Spleen (tissue), 11 donors: ENCODE data around the gene ATP8A2. TPM values are rescaled to one million over a fixed set of nuclear protein-coding genes. Genes with fewer than 3 reads are reported as not detected.

Experiments used
- DNase-seq: peaks from one replicate; pipeline ENCODE4 v3.0.0-alpha.2; 2020
- H3K27ac ChIP-seq, 8 donors: fragments of 200-600 bp; sonication (generic) in 7 of 8; 1 replicate in 4 of 8; 2 replicates in 4 of 8; pipeline versions ENCODE4 v1.5.0 to v1.8.0; 2016 to 2021; ENCODE audit warnings: inconsistent platforms in 4 of 8, mild to moderate bottlenecking in 4 of 8, moderate library complexity in 1 of 8
- H3K27me3 ChIP-seq, 7 donors: fragments of 200-600 bp; sonication (generic) in 6 of 7; replicated peaks in 1 of 7; 1 replicate in 4 of 7; 2 replicates in 3 of 7; pipeline versions ENCODE4 v1.5.0 to v1.8.0; 2016 to 2021; ENCODE audit warnings: inconsistent platforms in 3 of 7, mild to moderate bottlenecking in 1 of 7
- H3K36me3 ChIP-seq, 6 donors: fragments of 200-600 bp; sonication (generic) in 5 of 6; 1 replicate in 4 of 6; 2 replicates in 2 of 6; pipeline versions ENCODE4 v1.5.0 to v1.8.0; 2016 to 2021; ENCODE audit warnings: inconsistent platforms in 2 of 6
- H3K4me1 ChIP-seq, 6 donors: fragments of 200-600 bp; sonication (generic) in 5 of 6; 1 replicate in 3 of 6; 2 replicates in 3 of 6; pipeline versions ENCODE4 v1.5.0 to v1.8.0; 2016 to 2021; ENCODE audit warnings: inconsistent platforms in 3 of 6
- H3K4me3 ChIP-seq, 8 donors: fragments of 200-600 bp; sonication (generic) in 7 of 8; 1 replicate in 4 of 8; 2 replicates in 4 of 8; pipeline versions ENCODE4 v1.5.0 to v1.8.0; 2016 to 2021; ENCODE audit warnings: inconsistent platforms in 4 of 8, mild to moderate bottlenecking in 4 of 8, moderate library complexity in 2 of 8
- H3K9me3 ChIP-seq, 8 donors: fragments of 200-600 bp; sonication (generic) in 7 of 8; 1 replicate in 4 of 8; 2 replicates in 4 of 8; pipeline versions ENCODE4 v1.5.0 to v1.8.0; 2016 to 2021; ENCODE audit warnings: inconsistent platforms in 4 of 8
- CTCF ChIP-seq, 11 experiments: fragments of 200-600 bp in 7 of 11; fragments of 450-650 bp in 4 of 11; sonication (generic) in 4 of 11; IDR thresholded peaks in 8 of 11; conservative IDR thresholded peaks in 3 of 11; 1 replicate in 7 of 11; 2 replicates in 4 of 11; pipeline versions ENCODE4 v1.4.0 to v1.8.0; 2016 to 2021; ENCODE audit warnings: antibody characterized with exemption in 11 of 11, inconsistent platforms in 4 of 11, mild to moderate bottlenecking in 1 of 11
- POLR2A ChIP-seq, 3 donors: fragments of 450-650 bp; IDR thresholded peaks; one replicate each; pipeline ENCODE4 v1.5.1; 2017; ENCODE audit warnings: antibody characterized with exemption in 3 of 3, mild to moderate bottlenecking in 1 of 3
- POLR2AphosphoS5 ChIP-seq, 3 donors: sonication (generic); formaldehyde crosslinking; IDR thresholded peaks; one replicate each; pipeline ENCODE4 v1.5.1; 2017; ENCODE audit warnings: antibody characterized with exemption in 3 of 3
- WGBS, 5 donors: extraction: QIAGEN DNeasy Blood & Tissue Kit in 3 of 5; methylation state at CpG; one replicate each; pipeline versions ENCODE4 v1.1.5 to v1.1.7; 2013 to 2018; 5-methylcytosine and 5-hydroxymethylcytosine counted together
- intact Hi-C: fragments of 100-400 bp; cut with DNase I; formaldehyde crosslinking; loops from one replicate; pipeline ENCODE4 v1.15.0; 2023; ENCODE audit warnings: low total_unique reads
- polyA plus RNA-seq, 3 donors: library from polyadenylated mRNA; stranded (reverse); fragments of 200-250 nt; gene quantifications; one replicate each; pipeline ENCODE4 v1.2.1, GENCODE V29; 2013
- total RNA-seq, 7 donors: library from RNA; depleted of rRNA in 3 of 7; stranded (reverse); fragments of >200 nt in 3 of 7; fragmentation: NEBNext Ultra II Directional in 4 of 7; extraction: Animal tissue kit (Norgen Biotek cat#: 25700) in 4 of 7; gene quantifications; one replicate each; pipeline versions ENCODE4 v1.1.0 to v1.2.1, GENCODE V29; 2016 to 2021
- donor health status: healthy with polysubstance abuse.
- donor health status: DM: no; HTN: no; CAD: no; lungs with moderate emphysema.
- donor health status: DM: no; HTN: no; CAD: no.
- donor health status: Bipolar disorder and iron deficiency.
- donor health status: healthy.
- donor health status: DM: no; HTN: no; CAD: no.
- donor health status: DM: yes; HTN: yes; CAD: no.

ATP8A2 gene
- total and polyA plus RNA-seq, 10 donors, result 0.09 to 0.46 (median 0.25) TPM

DNA sequence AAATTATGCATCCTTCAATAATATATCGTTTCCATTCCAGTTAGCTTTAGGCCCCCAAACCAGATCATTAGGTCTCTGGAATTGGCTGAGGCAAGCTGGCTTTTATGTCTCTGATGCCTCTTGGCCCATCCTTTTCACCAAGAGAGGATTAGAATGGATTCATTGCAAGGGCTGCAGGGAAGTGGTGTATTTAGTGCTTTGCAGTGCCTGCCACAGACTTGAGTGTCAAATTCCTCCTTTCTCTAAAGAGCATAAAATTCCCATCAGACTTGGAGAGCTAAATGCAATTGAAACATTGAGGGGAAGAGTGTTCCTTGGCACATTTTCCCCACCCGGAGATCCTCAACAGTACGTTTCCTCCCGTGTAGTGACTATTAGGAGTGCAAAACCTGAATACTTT, 302.6 kb downstream of the ATP8A2 start:
- WGBS, 5 donors, result 77 to 87% (median 81%) methylated on average over 4 of the region's 4 CpGs
- TF ChIP-seq POLR2AphosphoS5 (IDR thresholded peaks at IDR 0.05) (no peak), CTCF (IDR thresholded peaks at IDR 0.05 in 8 of 11, conservative IDR thresholded peaks at IDR 0.05 in 3 of 11) (no peak)
- H3K4me3 ChIP-seq, result no peak overlapping the region
- DNase-seq, result no peak
- H3K4me1 ChIP-seq, result no peaks in the 10 kb centered on the region
- H3K27ac ChIP-seq, result no peak overlapping the region
- no peaks in the 10 kb centered on the region for H3K36me3 ChIP-seq
- H3K27me3 ChIP-seq, result peaks cover 0 to 11% (median 0%) of the 10 kb centered on the region in 7 donors
- intact Hi-C loops, result no loop called here
- peaks cover 0 to 10% (median 3%) of the 10 kb centered on the region in 8 donors for H3K9me3 ChIP-seq

- H3K9me3 ChIP-seq, result peaks cover 0 to 3% (median 0%) of the 10 kb centered on the region in 8 donors
- H3K36me3 ChIP-seq, result no peaks in the 10 kb centered on the region
- H3K27ac ChIP-seq, result no peak overlapping the region
- 67 to 81% (median 74%) methylated on average over 3 of the region's 3 CpGs for WGBS, 5 donors
- TF ChIP-seq POLR2A (IDR thresholded peaks at IDR 0.05) (no peak), POLR2AphosphoS5 (IDR thresholded peaks at IDR 0.05) (no peak), CTCF (IDR thresholded peaks at IDR 0.05 in 8 of 11, conservative IDR thresholded peaks at IDR 0.05 in 3 of 11) (no peak)
- H3K4me3 ChIP-seq, result no peak overlapping the region
- no peak for DNase-seq
- peaks cover 0 to 11% (median 0%) of the 10 kb centered on the region in 7 donors for H3K27me3 ChIP-seq
- intact Hi-C loops, result no loop called here
- H3K4me1 ChIP-seq, result no peaks in the 10 kb centered on the region
These were observed 303.3 kb downstream of the ATP8A2 start for GRCh38 chr13:25675060-25675459.

DNA sequence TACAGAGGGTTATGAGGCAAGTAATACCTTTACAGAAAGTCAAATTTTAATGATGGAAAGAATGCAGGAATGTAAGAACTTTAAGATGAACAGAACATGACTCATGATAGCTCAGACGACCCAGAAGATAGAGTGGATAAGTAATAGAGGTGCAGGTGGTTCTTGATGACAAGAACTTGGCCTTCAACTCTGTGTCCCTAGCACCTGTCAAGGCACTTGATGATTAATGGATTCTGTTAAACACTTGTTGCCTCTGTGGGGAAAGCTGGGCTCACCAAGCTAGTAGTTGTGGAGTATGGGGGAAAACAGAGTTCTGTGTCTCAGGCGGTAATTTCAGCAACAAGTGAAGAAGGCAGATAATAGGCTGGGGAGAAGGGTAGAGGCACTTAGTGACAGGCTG, 306.2 kb downstream of the ATP8A2 start:
- no peak overlapping the region for H3K27ac ChIP-seq
- WGBS, 5 donors, result 73 to 93% (median 76%) methylated on average over 2 of the region's 2 CpGs
- no peak for DNase-seq
- no peak for TF ChIP-seq POLR2AphosphoS5 (IDR thresholded peaks at IDR 0.05)
- no peak for TF ChIP-seq POLR2A (IDR thresholded peaks at IDR 0.05)
- TF ChIP-seq CTCF (IDR thresholded peaks at IDR 0.05 in 8 of 11, conservative IDR thresholded peaks at IDR 0.05 in 3 of 11), result no peak
- H3K36me3 ChIP-seq, result no peaks in the 10 kb centered on the region
- no peaks in the 10 kb centered on the region for H3K4me1 ChIP-seq
- H3K27me3 ChIP-seq, result peaks cover 0 to 11% (median 0%) of the 10 kb centered on the region in 7 donors
- intact Hi-C loops, result no loop called here
- H3K9me3 ChIP-seq, result no peaks in the 10 kb centered on the region
- no peak overlapping the region for H3K4me3 ChIP-seq

DNA sequence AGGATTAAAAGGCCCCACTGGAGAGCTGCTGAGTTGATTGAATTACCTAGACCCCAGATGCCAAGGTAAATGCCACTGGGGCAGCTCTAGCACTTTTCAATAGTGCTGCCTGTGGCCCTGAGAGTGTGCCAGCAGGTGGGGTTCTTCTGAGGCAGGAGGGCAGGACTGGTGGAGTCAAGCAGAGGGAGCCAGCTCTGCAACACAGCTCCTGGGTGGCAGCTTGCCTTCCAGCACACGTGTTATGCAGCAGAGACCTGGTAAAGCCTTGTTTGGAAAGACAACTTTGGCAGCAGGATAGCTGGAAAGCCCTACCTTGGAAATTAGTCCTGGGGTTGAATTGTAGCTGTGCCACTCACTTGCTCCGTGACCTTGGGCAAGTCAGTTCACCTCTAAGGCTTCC, 306.6 kb downstream of the ATP8A2 start:
- Histone ChIP-seq H3K27ac (no peak overlapping the region), H3K27me3 (peaks cover 0 to 10% (median 0%) of the 10 kb centered on the region in 7 donors), H3K36me3 (no peaks in the 10 kb centered on the region), H3K9me3 (no peaks in the 10 kb centered on the region), H3K4me3 (no peak overlapping the region), H3K4me1 (no peaks in the 10 kb centered on the region)
- no peak for DNase-seq
- 70 to 82% (median 76%) methylated on average over 2 of the region's 2 CpGs for WGBS, 5 donors
- TF ChIP-seq CTCF (IDR thresholded peaks at IDR 0.05 in 8 of 11, conservative IDR thresholded peaks at IDR 0.05 in 3 of 11) (no peak), POLR2AphosphoS5 (IDR thresholded peaks at IDR 0.05) (no peak), POLR2A (IDR thresholded peaks at IDR 0.05) (no peak)
- intact Hi-C loops, result no loop called here
